Measurements from ENCODE around the gene ACTN1. TPM values are rescaled to one million over a fixed set of nuclear protein-coding genes. Genes with fewer than 3 reads are reported as not detected.

The ACTN1 gene
- total RNA-seq, 3 donors from 2014 or later (not counting 1 experiment from before 2014, with no cell fraction given), result 14.9 to 39.5 (median 19.6) TPM

GRCh38 chr14:68961781-68962584 is 17.1 kb downstream of the ACTN1 start:
- no peaks in the 10 kb centered on the region for H3K36me3 ChIP-seq (ENCODE audit: control insufficient read depth, insufficient read depth, low read length)
- H3K27me3 Mint-ChIP-seq (ENCODE audit: low read depth in 2 of 2), result no peaks in the 10 kb centered on the region
- intact Hi-C loops (cut with micrococcal nuclease), result no loop called here
- H3K9me3 Mint-ChIP-seq, result no peaks in the 10 kb centered on the region
- no peaks in the 10 kb centered on the region for H3K9me3 ChIP-seq (ENCODE audit: control insufficient read depth, insufficient read depth, low read length)
- DNase-seq, result no peak
- H3K27ac ChIP-seq (ENCODE audit: low read length), result no peak overlapping the region
- no peak for TF ChIP-seq CTCF (IDR thresholded peaks at IDR 0.05)
- WGBS (ENCODE audit: insufficient coverage), result 88% methylated on average over 16 of the region's 16 CpGs
- H3K4me3 Mint-ChIP-seq, result no peak overlapping the region
- H3K4me1 Mint-ChIP-seq, result peaks cover 12 to 15% of the 10 kb centered on the region in 2 donors
- H3K4me3 ChIP-seq (ENCODE audit: low read length), result no peak overlapping the region
- no peaks in the 10 kb centered on the region for H3K36me3 Mint-ChIP-seq
- H3K27me3 ChIP-seq (ENCODE audit: control insufficient read depth, insufficient read depth, low read length), result no peaks in the 10 kb centered on the region
- H3K4me1 ChIP-seq (ENCODE audit: control insufficient read depth, insufficient read depth, low read length), result peaks cover 9% of the 10 kb centered on the region
- ATAC-seq, result no peak
- H3K27ac Mint-ChIP-seq, result no peak overlapping the region

GRCh38 chr14:68961361-68961760 is 17.7 kb downstream of the ACTN1 start:
- no peak for DNase-seq
- no peaks in the 10 kb centered on the region for H3K27me3 Mint-ChIP-seq (ENCODE audit: low read depth in 2 of 2)
- ATAC-seq, result no peak
- peaks cover 17 to 19% of the 10 kb centered on the region in 2 donors for H3K4me1 Mint-ChIP-seq
- no peak for TF ChIP-seq CTCF (IDR thresholded peaks at IDR 0.05)
- peaks cover 5% of the 10 kb centered on the region for H3K4me1 ChIP-seq (ENCODE audit: control insufficient read depth, insufficient read depth, low read length)
- intact Hi-C loops (cut with micrococcal nuclease), result no loop called here
- no peaks in the 10 kb centered on the region for H3K27me3 ChIP-seq (ENCODE audit: control insufficient read depth, insufficient read depth, low read length)
- H3K27ac ChIP-seq (ENCODE audit: low read length), result no peak overlapping the region
- H3K4me3 ChIP-seq (ENCODE audit: low read length), result no peak overlapping the region
- H3K36me3 Mint-ChIP-seq, result no peaks in the 10 kb centered on the region
- no peak overlapping the region for H3K4me3 Mint-ChIP-seq
- H3K9me3 ChIP-seq (ENCODE audit: control insufficient read depth, insufficient read depth, low read length), result no peaks in the 10 kb centered on the region
- no peak overlapping the region for H3K27ac Mint-ChIP-seq
- WGBS (ENCODE audit: insufficient coverage), result 87% methylated on average over 7 of the region's 7 CpGs
- no peaks in the 10 kb centered on the region for H3K36me3 ChIP-seq (ENCODE audit: control insufficient read depth, insufficient read depth, low read length)
- H3K9me3 Mint-ChIP-seq, result no peaks in the 10 kb centered on the region

- no peak overlapping the region for H3K4me3 Mint-ChIP-seq
- no peaks in the 10 kb centered on the region for H3K36me3 Mint-ChIP-seq
These were observed 19.0 kb downstream of the ACTN1 start for GRCh38 chr14:68960123-68960522.

More at GRCh38 chr14:68960123-68960522, 19.0 kb downstream of the ACTN1 start:
- intact Hi-C loops (cut with micrococcal nuclease), result no loop called here
- no peaks in the 10 kb centered on the region for H3K36me3 ChIP-seq (ENCODE audit: control insufficient read depth, insufficient read depth, low read length)
- H3K27ac Mint-ChIP-seq, result no peak overlapping the region
- no peak for DNase-seq
- WGBS (ENCODE audit: insufficient coverage), result 79% methylated on average over 2 of the region's 3 CpGs
- TF ChIP-seq CTCF (IDR thresholded peaks at IDR 0.05), result no peak
- no peaks in the 10 kb centered on the region for H3K27me3 Mint-ChIP-seq (ENCODE audit: low read depth in 2 of 2)
- no peak overlapping the region for H3K4me3 ChIP-seq (ENCODE audit: low read length)
- no peaks in the 10 kb centered on the region for H3K9me3 Mint-ChIP-seq
- H3K9me3 ChIP-seq (ENCODE audit: control insufficient read depth, insufficient read depth, low read length), result no peaks in the 10 kb centered on the region
- H3K4me1 ChIP-seq (ENCODE audit: control insufficient read depth, insufficient read depth, low read length), result peaks cover 5% of the 10 kb centered on the region
- H3K27me3 ChIP-seq (ENCODE audit: control insufficient read depth, insufficient read depth, low read length), result no peaks in the 10 kb centered on the region
- H3K27ac ChIP-seq (ENCODE audit: low read length), result no peak overlapping the region
- H3K4me1 Mint-ChIP-seq, result peaks cover 17 to 24% of the 10 kb centered on the region in 2 donors
- no peak for ATAC-seq
